HUES64 (cell line): Measurements from ENCODE around the gene MPL.
"Not testable (repeated sequence)": the region's sequence is repeated elsewhere in the genome, so short reads cannot be mapped to it uniquely, and the experiment has no call there.

Experiments used
- H3K27ac ChIP-seq: 2 replicates; pipeline ENCODE4 v1.7.0; 2013; ENCODE audit warnings: low read depth, low read length, inconsistent platforms
- H3K27me3 ChIP-seq: 2 replicates; pipeline ENCODE4 v1.6.1; 2013; ENCODE audit warnings: mild to moderate bottlenecking, low read length; ENCODE audit not compliant: insufficient read depth
- H3K36me3 ChIP-seq: 2 replicates; pipeline ENCODE4 v1.6.1; 2013; ENCODE audit warnings: mild to moderate bottlenecking, low read length; ENCODE audit not compliant: insufficient read depth
- H3K4me1 ChIP-seq: 2 replicates; pipeline ENCODE4 v1.6.1; 2013; ENCODE audit warnings: mild to moderate bottlenecking, low read length, moderate library complexity; ENCODE audit not compliant: insufficient read depth
- H3K4me3 ChIP-seq: 2 replicates; pipeline ENCODE4 v1.5.1; 2013; ENCODE audit warnings: mild to moderate bottlenecking, low read length, moderate library complexity
- H3K9ac ChIP-seq: 2 replicates; pipeline ENCODE4 v1.6.1; 2013; ENCODE audit warnings: mild to moderate bottlenecking, low read depth, low read length
- H3K9me3 ChIP-seq: 2 replicates; pipeline ENCODE4 v1.6.1; 2013; ENCODE audit warnings: low read depth, low read length; ENCODE audit not compliant: insufficient read depth
- WGBS: fragments of 150-250, 120-280 bp; methylation state at CpG from one replicate; pipeline ENCODE4 v1.1.7; 2013; ENCODE audit warnings: missing lambda C conversion rate; 5-methylcytosine and 5-hydroxymethylcytosine counted together

MPL gene

GRCh38 chr1:43386676-43387075 is 49.1 kb downstream of the MPL start:
- 94% methylated on average over 6 of the region's 6 CpGs for WGBS
- H3K4me3 ChIP-seq, result no peak overlapping the region
- peaks cover 4% of the 10 kb centered on the region; the same call in 1 of the 2 replicates for H3K4me1 ChIP-seq
- H3K36me3 ChIP-seq, result peaks cover 59% of the 10 kb centered on the region
- no peak overlapping the region for H3K27ac ChIP-seq
- H3K27me3 ChIP-seq, result no peaks in the 10 kb centered on the region
- no peaks in the 10 kb centered on the region for H3K9me3 ChIP-seq
- no peak overlapping the region for H3K9ac ChIP-seq

GRCh38 chr1:43387976-43388599 is 50.5 kb downstream of the MPL start:
- WGBS, result 84% methylated on average over 4 of the region's 4 CpGs
- Histone ChIP-seq H3K36me3 (peaks cover 50% of the 10 kb centered on the region), H3K27ac (no peak overlapping the region)

GRCh38 chr1:43388613-43389012 is 51.0 kb downstream of the MPL start:
- peaks cover 4% of the 10 kb centered on the region; the same call in 1 of the 2 replicates for H3K4me1 ChIP-seq
- no peak overlapping the region for H3K27ac ChIP-seq
- H3K4me3 ChIP-seq, result peak overlapping the region; percentile 96
- no peak overlapping the region for H3K9ac ChIP-seq
- H3K9me3 ChIP-seq, result no peaks in the 10 kb centered on the region
- no peaks in the 10 kb centered on the region for H3K27me3 ChIP-seq
- WGBS, result 77% methylated on average over 3 of the region's 3 CpGs
- H3K36me3 ChIP-seq, result peaks cover 45% of the 10 kb centered on the region

More at GRCh38 chr1:43387976-43388599, 50.5 kb downstream of the MPL start:
- Histone ChIP-seq H3K4me1 (peaks cover 4% of the 10 kb centered on the region; the same call in 1 of the 2 replicates), H3K9me3 (no peaks in the 10 kb centered on the region), H3K4me3 (no peak overlapping the region), H3K27me3 (no peaks in the 10 kb centered on the region), H3K9ac (no peak overlapping the region)

GRCh38 chr1:43389326-43390313 is 52.0 kb downstream of the MPL start, which contains the start of the genes MED8 and SZT2:
MED8 (minus strand) TSS chr1:43389800; CDS start chr1:43389764, 36 bp downstream.
SZT2 (plus strand) TSS chr1:43389899; CDS start chr1:43389969, 70 bp downstream.
- peak within 1 kb of the TSS; percentile 75 for H3K27ac ChIP-seq
- no peaks in the 10 kb centered on the region for H3K9me3 ChIP-seq
- peaks cover 35% of the 10 kb centered on the region for H3K36me3 ChIP-seq
- peaks cover 4% of the 10 kb centered on the region; the same call in 1 of the 2 replicates for H3K4me1 ChIP-seq
- H3K4me3 ChIP-seq, result peak within 1 kb of the TSS; percentile 96
- WGBS, result under 1% methylated on average over 65 of the region's 65 CpGs
- no peaks in the 10 kb centered on the region for H3K27me3 ChIP-seq
- peak within 1 kb of the TSS; percentile 80 for H3K9ac ChIP-seq

- no peak overlapping the region for H3K9ac ChIP-seq
Observed at GRCh38 chr1:43392702-43393101, 55.1 kb downstream of the MPL start.

GRCh38 chr1:43395523-43395922 is 57.9 kb downstream of the MPL start:
- Histone ChIP-seq H3K36me3 (peaks cover 8% of the 10 kb centered on the region; the same call in 1 of the 2 replicates), H3K9me3 (no peaks in the 10 kb centered on the region), H3K9ac (no peak overlapping the region), H3K4me1 (no peaks in the 10 kb centered on the region), H3K4me3 (no peak overlapping the region), H3K27me3 (no peaks in the 10 kb centered on the region), H3K27ac (no peak overlapping the region)
- WGBS, result 92% methylated on average over 4 of the region's 4 CpGs

More at GRCh38 chr1:43392702-43393101, 55.1 kb downstream of the MPL start:
- H3K4me1 ChIP-seq, result peaks cover 4% of the 10 kb centered on the region; the same call in 1 of the 2 replicates
- no peak overlapping the region for H3K4me3 ChIP-seq
- no peak overlapping the region for H3K27ac ChIP-seq
- peaks cover 11% of the 10 kb centered on the region for H3K36me3 ChIP-seq
- no peaks in the 10 kb centered on the region for H3K27me3 ChIP-seq
- H3K9me3 ChIP-seq, result no peaks in the 10 kb centered on the region
- WGBS, result 91% methylated on average over 3 of the region's 3 CpGs

- no peaks in the 10 kb centered on the region for H3K9me3 ChIP-seq
- H3K27me3 ChIP-seq, result no peaks in the 10 kb centered on the region
- H3K36me3 ChIP-seq, result peaks cover 8% of the 10 kb centered on the region; the same call in 1 of the 2 replicates
- no peak overlapping the region for H3K27ac ChIP-seq
- H3K9ac ChIP-seq, result no peak overlapping the region
- no peak overlapping the region for H3K4me3 ChIP-seq
- 97% methylated on average over 1 of the region's 1 CpG for WGBS
- H3K4me1 ChIP-seq, result no peaks in the 10 kb centered on the region
Observed at GRCh38 chr1:43396059-43396458, 58.4 kb downstream of the MPL start.

- Histone ChIP-seq H3K4me3 (no peak overlapping the region), H3K9ac (no peak overlapping the region), H3K9me3 (no peaks in the 10 kb centered on the region), H3K27me3 (no peaks in the 10 kb centered on the region), H3K4me1 (no peaks in the 10 kb centered on the region), H3K27ac (no peak overlapping the region), H3K36me3 (peaks cover 8% of the 10 kb centered on the region; the same call in 1 of the 2 replicates)
- WGBS, result 98% methylated on average over 3 of the region's 3 CpGs
Observed at GRCh38 chr1:43398227-43398626, 60.6 kb downstream of the MPL start.

- WGBS, result 95% methylated on average over 9 of the region's 9 CpGs
- not testable (repeated sequence) for H3K27ac ChIP-seq, H3K9ac ChIP-seq, H3K27me3 ChIP-seq, H3K9me3 ChIP-seq, H3K4me1 ChIP-seq, H3K4me3 ChIP-seq
- peaks cover 26% of the 10 kb centered on the region for H3K36me3 ChIP-seq
Observed at GRCh38 chr1:43400441-43400840, 62.8 kb downstream of the MPL start.

- H3K36me3 ChIP-seq, result peaks cover 32% of the 10 kb centered on the region
- no peak overlapping the region for H3K9ac ChIP-seq
- no peak overlapping the region for H3K4me3 ChIP-seq
- H3K4me1 ChIP-seq, result no peaks in the 10 kb centered on the region
- no peaks in the 10 kb centered on the region for H3K27me3 ChIP-seq
- H3K27ac ChIP-seq, result no peak overlapping the region
- WGBS, result 93% methylated on average over 6 of the region's 6 CpGs
- H3K9me3 ChIP-seq, result no peaks in the 10 kb centered on the region
Observed at GRCh38 chr1:43402089-43402865, 64.7 kb downstream of the MPL start.
